Epithelial cell of umbilical artery (primary cell): ENCODE measurements around the gene SHISA6. TPM values are rescaled to one million over a fixed set of nuclear protein-coding genes. Genes with fewer than 3 reads are reported as not detected.

Experiments
- total RNA-seq: library from RNA; depleted of rRNA; stranded (reverse); fragments of >200 nt; gene quantifications from 2 replicates; pipeline ENCODE4 v1.2.3, GENCODE V29; 2014

The SHISA6 gene
- not detected in 2 replicates for total RNA-seq

DNA sequence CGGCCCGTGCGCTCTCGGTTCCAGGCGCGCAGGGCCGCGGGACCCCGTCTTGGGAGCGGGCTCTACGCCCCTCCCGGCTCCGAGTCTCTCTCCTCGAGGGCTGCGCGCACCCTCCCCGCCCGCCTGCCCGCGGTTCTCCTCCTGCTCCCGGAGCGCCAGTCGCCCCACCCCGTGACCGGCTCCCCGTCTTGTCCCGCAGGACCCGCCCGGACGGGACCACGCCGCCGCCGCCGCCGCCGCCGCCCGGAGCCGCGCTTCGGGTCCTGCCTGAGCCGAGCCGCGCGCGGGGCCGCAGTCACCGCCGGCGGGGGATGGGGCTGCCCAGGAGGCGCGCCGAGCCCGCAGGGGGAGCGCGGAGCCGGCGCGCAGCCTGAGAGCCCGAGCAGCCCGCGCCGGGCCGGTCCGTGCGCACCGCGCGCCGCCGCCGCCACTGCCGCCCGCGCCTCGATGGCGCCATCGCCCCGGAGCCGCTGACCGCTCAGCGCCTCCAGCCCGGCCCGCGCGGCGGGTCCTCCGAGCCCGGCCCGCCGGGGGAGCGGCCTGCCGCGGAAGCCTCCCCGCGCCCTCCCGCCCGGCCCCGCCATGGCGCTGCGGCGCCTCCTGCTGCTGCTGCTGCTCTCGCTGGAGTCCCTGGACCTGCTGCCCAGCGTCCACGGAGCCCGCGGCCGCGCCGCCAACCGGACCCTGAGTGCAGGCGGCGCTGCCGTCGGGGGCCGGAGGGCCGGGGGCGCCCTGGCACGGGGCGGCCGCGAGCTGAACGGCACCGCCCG, at the start of gene SHISA6:
TSS of gene SHISA6 (plus strand) at position 373 of the 770 bp plus-strand sequence.

DNA sequence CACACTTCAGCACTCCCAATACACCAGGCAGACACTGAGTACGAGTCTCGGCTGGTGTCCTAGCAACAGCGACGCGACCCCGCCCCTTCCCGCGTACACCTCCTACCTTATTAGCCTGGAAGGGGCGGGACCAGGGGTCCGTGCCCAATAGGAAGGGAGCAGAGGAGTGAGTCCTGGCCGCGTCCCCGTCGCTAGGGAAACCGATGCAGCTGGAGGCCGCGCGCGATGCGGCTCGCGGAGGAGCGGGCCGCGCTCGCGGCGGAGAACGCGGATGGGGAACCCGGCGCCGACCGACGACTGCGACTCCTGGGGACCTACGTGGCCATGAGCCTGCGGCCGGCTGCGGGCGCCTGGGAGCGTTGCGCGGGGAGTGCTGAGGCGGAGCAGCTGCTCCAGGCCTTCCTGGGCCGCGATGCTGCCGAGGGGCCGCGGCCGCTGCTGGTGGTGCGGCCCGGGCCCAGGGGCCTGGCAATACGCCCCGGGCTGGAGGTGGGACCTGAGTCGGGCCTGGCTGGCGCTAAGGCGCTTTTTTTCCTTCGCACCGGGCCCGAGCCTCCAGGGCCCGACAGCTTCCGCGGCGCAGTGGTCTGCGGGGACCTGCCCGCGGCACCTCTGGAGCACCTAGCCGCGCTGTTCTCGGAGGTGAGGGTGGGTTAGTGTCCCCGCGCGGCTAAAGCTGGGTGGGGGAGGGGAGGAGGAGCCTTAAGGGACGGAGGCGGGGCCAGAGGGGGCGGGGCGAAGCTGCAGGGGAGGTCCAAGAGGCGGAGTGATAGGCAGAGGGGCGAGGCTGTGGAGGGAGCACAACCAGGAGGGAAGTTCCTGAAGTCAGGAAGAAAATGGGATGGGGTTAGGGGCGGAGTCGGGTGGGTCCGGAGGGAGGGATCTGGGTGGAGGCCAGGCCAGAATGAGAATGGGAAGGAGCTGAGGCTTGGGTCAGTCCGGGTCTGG, 357.5 kb downstream of the SHISA6 start, which contains the start of gene DNAH9:
TSS of gene DNAH9 (plus strand) at position 197 of the 948 bp plus-strand sequence. CDS start at position 226, 29 bp downstream.

